ENCODE measurements around the gene HAUS3.

The HAUS3 gene

DNA sequence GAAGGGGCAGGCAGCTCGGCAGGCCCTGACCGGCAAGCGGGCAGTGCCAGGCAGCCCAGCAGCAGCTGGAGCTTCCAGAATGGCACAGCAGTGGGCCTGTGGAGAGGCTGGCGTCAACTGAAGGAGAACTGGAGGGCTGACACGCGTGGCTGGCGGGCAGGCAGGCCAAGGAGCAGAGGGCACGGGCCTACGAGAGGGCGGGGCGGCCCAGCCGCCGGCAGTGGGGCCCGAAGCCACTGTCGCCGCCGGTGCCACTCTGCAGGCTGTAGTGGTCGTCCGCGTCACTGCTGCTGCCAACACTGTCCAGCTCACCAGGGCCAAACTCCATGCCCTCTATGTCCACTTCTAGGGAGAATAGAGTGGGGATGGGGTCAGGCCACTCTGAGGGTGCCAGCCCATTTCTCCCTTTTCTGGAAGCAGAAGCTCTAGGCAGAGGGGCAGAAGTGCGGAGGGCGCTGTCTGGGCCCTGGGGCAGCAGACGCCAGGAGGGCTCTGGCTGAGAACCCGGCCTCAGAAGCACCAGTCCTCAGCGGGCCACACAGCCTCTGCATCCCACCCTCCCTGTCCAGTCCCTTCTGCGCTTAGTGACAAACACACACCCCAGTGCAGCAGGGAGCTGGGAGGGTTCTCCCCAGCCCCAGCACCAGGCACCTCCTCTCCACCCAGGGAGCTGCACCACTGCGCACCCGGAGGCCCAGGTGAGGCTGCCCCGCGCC, 8.6 kb upstream of the HAUS3 start:
- TF ChIP-seq, protein P1, sequence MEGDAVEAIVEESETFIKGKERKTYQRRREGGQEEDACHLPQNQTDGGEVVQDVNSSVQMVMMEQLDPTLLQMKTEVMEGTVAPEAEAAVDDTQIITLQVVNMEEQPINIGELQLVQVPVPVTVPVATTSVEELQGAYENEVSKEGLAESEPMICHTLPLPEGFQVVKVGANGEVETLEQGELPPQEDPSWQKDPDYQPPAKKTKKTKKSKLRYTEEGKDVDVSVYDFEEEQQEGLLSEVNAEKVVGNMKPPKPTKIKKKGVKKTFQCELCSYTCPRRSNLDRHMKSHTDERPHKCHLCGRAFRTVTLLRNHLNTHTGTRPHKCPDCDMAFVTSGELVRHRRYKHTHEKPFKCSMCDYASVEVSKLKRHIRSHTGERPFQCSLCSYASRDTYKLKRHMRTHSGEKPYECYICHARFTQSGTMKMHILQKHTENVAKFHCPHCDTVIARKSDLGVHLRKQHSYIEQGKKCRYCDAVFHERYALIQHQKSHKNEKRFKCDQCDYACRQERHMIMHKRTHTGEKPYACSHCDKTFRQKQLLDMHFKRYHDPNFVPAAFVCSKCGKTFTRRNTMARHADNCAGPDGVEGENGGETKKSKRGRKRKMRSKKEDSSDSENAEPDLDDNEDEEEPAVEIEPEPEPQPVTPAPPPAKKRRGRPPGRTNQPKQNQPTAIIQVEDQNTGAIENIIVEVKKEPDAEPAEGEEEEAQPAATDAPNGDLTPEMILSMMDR (IDR thresholded peaks at IDR 0.05; ENCODE audit: low read depth, low read length): no peak
- no peak for DNase-seq (ENCODE audit: low read depth in 2 of 2)
- no peak overlapping the region for H3K4me3 ChIP-seq (replicated peaks in 1 of 2; ENCODE audit: low read depth in 2 of 2, low read length in 2 of 2)

DNA sequence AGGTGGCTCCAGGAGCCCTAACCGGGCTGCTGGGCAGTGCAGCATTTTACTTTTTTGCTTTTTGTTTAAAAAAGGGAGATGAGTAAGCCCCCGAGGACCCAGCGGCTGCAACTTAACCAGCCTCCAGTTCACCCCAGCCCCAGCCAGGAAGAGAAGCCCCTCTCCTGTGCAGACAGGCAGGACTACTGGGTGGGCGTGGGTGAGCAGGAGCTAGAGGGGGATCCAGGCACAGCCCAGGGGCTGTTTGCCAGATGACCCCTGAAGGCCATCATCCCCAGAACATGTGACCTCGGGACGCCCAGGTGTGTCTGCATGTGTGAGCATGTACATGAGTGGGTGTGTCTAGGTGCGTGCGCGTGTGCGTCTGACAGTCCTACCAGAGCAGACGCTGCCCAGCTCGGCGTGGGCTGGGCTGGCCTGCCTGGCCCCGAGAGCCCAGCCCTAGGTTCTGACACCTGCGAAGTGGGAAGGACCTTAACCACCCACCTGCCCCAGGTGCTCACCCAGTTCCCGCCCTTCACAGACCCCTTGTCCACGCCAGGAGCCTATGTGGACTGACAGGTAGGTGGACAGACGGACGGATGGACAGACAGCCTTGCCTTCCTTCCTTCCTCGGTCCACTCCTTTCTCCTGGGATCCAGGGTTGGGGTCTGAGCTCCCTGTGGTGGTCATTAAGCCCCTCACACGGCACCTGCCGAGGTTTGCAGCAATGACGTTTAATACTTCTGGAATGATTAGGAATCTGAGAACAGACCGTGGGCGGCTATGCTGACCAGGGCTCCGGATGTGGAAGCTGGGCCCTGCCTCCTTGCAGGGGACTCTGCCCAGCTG, 7.8 kb upstream of the HAUS3 start:
- TF ChIP-seq, protein P1 (IDR thresholded peaks at IDR 0.05; ENCODE audit: low read depth, low read length): no peak
- no peak overlapping the region for H3K4me3 ChIP-seq (replicated peaks in 1 of 2; ENCODE audit: low read depth in 2 of 2, low read length in 2 of 2)
- DNase-seq (ENCODE audit: low read depth in 2 of 2): no peak

DNA sequence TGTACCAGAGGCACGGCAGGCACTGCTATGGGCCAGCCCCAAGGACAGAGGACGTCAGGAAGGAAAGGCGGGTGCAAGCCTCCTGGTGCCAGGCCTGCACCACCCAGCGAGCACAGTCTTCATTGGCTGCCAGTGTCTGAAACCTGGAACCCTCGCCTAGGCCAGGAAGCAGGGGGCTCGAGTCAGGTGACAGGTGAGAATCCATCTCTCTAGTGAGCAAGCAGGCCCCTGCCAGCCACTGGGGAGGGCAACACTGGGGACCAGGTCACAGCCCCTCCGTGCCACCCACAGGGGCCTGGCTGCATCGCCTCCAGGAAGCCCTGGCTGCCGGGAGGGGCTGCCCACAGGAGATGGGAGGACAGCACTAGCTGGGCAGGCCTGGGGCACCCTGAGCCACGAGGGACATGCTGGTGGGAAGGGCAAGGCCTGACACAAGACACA, 6.9 kb upstream of the HAUS3 start:
- TF ChIP-seq, protein P1 (IDR thresholded peaks at IDR 0.05; ENCODE audit: low read depth, low read length): no peak
- H3K4me3 ChIP-seq (replicated peaks in 1 of 2; ENCODE audit: low read depth in 2 of 2, low read length in 2 of 2): no peak overlapping the region
- DNase-seq (ENCODE audit: low read depth in 2 of 2): no peak

DNA sequence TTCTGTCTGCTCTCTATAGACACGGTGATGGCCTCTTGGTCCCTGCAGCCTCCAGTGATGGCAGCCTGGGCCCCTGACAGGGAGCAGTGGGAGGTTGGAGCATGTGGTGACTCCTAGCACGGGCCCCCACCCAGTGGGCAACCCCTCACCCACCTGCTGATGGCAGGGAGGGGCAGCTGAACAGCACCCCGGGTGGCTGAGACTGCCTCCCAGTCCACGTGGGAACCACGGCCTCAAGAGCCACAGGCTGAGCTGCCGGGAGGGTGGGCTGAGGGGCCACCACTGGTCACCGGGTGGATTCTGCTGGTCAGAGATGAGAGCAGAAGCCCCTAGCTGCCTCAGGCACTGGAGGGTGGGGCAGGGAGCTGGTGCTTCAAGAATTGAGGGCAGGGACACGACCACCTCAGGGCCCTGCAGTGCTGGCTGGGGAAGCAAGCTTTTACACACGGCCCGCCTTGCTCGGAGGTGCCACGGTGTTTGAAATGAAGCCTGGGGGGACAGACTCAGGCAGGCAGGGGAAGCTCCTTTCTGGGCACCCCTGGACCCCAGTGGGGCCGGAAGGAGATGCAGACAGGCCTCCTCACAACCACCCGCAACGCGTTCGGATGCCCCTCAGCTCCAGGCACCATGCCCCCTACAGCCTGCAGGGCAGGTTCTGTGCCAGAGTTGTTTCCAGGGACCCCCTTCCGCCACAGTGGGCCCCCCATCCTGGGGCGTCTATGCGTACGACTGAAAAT, 6.3 kb upstream of the HAUS3 start:
- no peak overlapping the region for H3K4me3 ChIP-seq (replicated peaks in 1 of 2; ENCODE audit: low read depth in 2 of 2, low read length in 2 of 2)
- TF ChIP-seq, protein P1 (IDR thresholded peaks at IDR 0.05; ENCODE audit: low read depth, low read length): no peak
- DNase-seq (ENCODE audit: low read depth in 2 of 2): no peak

DNA sequence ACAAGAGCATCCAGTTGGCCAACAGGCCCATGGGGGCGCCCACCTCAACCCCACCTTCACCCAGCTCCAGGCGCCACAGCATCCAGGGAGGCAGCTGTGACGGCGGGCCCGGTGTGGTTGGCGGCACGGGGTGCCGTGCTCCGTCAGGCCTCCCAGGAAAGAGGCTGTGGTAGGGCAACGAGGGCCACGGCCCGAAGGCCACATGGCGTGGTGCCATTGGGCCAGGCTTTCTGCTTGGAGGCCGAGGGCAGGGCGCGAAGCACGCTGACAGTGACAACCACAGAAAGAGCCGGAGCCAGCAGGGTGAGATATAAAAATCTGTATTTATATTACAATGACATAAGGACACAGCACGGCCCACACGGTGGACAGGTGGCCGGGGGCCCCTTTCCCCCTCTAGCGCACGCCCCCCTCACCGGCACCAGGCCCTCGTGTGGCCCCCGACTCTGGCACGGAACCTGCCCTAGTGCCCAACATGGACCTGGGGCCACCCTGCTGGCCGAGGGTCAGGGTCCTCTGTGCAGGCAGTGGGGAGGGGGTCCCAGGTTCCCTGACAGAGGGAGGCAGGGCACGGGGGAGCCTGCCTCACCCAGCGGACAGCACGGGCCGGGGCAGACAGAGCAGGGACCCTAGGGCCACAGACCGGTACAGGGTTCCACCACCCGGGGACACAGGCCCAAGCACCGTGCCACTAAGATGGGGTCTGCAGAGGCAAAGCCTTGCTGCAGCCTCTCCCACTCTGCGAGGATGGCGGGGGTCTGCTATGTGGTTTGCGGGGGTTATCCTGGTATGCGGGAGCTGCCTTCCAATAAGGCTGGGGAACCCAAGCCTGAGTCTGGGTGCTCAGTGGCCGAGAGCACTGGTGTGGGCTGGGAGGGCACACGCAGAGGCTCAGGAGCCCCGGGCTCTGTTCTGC, 5.5 kb upstream of the HAUS3 start:
- H3K4me3 ChIP-seq (replicated peaks in 1 of 2; ENCODE audit: low read depth in 2 of 2, low read length in 2 of 2): no peak overlapping the region
- TF ChIP-seq, protein P1 (IDR thresholded peaks at IDR 0.05; ENCODE audit: low read depth, low read length): no peak
- DNase-seq (ENCODE audit: low read depth in 2 of 2): no peak
